IPS-18c (cell line): ENCODE data around the gene ERBB3.
"Not testable (repeated sequence)": the region's sequence is repeated elsewhere in the genome, so short reads cannot be mapped to it uniquely, and the experiment has no call there.

ENCODE experiments used
- H3K4me3 ChIP-seq: 2 replicates; pipeline ENCODE4 v1.7.0; 2013; ENCODE audit warnings: low read depth, mild to moderate bottlenecking, low read length, moderate library complexity; ENCODE audit not compliant: insufficient read depth
- H3K9me3 ChIP-seq: one replicate; pipeline ENCODE4 v1.6.1; 2013; ENCODE audit warnings: mild to moderate bottlenecking, low read length, moderate library complexity; ENCODE audit not compliant: control insufficient read depth, insufficient read depth

ERBB3 gene

DNA sequence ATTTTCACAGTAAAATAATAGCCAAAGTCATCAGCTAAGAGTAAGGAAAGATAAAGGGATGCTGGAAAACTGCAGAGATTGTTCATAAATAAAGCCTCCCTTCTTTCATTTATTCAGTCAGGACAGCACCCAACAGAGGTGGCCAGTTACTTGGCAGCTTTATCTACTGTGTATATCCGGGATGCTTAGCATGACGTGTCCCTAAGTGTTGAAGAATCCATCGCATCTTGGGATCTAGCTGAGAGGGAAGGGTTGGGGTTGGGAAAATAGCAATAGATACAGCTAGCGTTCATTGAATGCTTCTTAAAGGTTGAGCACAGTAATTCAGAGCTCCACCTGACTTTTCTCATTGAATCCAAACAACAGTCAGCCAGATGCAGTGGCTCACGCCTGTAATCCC is 5.6 kb upstream of the ERBB3 start:
- H3K9me3 ChIP-seq: no peaks in the 10 kb centered on the region
- no peak overlapping the region for H3K4me3 ChIP-seq

DNA sequence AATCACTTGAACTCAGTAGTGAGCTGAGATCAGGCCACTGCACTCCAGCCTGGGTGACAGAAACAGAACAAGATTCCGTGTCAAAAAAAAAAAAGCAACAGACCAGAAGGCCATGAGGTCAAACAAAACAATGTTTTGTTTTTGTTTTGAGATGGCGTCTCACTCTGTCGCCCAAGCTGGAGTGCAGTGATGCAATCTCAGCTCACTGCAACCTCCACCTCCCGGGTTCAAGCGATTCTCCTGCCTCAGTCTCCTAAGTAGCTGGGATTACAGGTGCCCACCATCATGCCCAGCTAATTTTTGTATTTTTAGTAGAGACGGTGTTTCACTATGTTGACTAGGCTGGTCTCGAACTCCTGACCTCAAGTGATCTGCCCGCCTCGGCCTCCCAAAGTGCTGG is 2.0 kb upstream of the ERBB3 start:
- not testable (repeated sequence) for H3K4me3 ChIP-seq, H3K9me3 ChIP-seq

DNA sequence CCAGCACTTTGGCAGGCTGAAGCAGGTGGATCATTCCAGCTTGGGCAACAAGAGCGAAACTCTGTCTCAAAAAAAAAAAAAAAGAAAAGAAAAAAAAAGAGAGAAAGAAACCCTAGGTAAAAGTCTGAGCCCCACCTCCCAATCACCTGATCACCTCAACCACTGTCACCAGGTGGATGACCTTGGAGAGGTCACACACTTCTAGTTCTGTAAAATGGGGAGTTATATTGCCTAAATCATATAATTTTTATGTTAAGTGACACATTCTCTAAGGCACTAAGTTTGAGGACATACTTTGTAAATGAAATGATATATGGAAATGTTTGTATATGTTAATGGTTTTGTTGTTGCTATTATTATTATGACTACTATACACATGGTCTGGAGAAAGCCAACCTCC is 1.5 kb upstream of the ERBB3 start:
- Histone ChIP-seq H3K4me3 (no peak overlapping the region; the same call in 1 of the 2 replicates), H3K9me3 (no peaks in the 10 kb centered on the region)

DNA sequence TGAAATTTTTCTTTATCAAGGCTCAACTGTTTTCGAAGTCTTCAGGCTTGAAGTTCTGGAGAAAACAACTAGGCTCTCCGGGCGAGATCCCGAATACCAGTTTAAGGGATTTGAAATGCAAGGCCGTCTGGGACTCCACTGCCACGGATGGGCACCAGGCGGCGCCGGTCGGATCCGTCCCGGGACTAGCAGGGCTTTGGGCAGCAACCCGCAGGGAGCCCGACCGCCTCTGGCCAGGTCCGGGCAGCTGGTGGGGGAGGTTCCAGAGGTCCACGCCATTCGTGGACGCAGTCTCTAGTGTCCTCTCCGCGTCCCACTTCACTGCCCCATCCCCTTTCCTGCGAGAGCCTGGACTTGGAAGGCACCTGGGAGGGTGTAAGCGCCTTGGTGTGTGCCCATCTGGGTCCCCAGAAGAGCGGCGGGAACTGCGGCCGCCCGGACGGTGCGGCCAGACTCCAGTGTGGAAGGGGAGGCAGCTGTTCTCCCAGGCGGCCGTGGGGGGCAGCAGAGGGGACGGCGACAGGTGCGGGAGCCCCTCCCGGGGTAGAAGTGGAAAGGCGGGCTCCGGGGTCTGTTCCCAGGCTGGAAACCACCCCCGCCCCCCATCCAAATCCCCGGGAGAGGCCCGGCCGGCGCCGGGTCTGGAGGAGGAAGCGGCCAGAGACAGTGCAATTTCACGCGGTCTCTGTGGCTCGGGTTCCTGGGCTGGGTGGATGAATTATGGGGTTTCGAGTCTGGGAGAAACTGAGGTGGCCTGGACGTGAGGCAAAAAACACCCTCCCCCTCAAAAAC is 838 bp upstream of the ERBB3 start:
- peak overlapping the region; percentile 94 for H3K4me3 ChIP-seq
- H3K9me3 ChIP-seq: no peaks in the 10 kb centered on the region

DNA sequence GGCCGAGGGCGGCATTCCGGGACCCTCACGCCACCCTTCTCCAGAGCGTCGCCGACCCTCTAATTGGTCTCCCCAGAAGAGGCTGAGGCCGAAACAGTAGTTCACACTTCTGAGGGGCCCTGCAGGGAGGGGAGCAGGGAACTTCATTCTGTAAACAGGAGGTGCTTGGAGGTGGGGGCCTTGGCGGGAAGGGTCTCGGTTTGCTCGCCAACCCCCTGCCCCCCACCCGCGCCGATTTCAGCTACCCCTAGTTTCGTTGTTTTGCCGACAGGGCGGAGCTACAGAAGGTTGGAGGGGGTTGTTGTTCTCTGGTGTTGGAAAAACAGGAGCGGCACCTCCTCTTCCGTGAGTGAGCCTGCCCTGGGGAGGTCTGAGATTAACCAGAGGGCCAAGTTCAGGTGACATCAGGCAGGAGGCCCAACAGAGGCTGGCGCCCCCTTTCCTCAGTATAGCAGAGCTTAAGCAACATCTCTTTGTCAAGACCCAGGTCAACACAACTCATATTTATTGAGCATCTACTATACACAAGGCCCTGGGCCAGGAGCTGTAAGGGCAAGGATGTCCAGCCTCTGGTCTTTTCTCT is 682 bp downstream of the ERBB3 start:
- H3K4me3 ChIP-seq: peak overlapping the region; percentile 94

DNA sequence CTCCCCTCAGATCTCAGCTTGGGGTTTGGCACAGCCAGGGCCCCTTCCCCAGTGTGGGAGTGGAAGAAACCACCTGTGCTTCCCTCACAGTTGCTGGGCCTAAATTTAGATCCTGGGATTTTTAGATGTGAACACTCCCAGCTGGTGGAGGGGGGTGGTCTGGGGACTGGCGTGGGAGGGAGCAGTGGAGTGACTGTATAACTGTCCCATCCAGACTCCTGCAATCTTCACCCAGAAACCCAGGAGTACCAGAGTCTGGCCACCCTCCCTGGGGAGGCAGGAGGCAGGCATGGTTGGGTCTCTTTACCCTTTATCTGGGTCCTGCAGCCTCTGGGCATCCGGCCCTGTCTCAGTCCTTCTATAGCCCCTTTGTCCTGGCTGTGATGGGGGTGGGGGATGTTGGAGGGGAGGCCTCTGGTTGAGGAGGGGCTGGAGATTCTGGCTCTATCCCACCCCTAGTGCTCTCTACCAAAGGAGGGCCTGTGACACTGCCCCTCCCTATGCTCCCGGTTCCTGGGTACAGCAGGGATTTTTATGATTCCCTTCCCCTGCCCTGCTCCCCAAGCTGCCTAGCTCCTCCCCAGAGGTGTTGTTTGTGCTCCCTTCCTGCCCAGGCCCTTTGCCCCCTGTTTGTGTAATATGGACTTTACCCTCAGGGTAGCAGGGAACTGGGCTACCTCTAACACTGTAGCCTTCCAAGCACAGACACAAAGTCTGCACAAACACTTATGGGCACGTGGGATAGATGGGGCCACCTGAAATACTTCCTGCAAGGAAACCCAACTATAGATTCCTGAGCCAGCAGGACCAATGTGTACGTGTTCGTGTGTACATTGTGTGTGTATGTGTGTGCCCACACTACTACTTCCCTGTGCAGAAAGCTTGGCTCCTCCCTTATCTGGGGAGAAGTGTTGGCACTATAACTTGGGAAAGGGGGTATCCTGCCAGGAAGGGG is 1.7 kb downstream of the ERBB3 start:
- Histone ChIP-seq H3K9me3 (no peaks in the 10 kb centered on the region), H3K4me3 (peak overlapping the region; percentile 94)

More for the DNA sequence above, 682 bp downstream of the ERBB3 start:
- no peaks in the 10 kb centered on the region for H3K9me3 ChIP-seq

DNA sequence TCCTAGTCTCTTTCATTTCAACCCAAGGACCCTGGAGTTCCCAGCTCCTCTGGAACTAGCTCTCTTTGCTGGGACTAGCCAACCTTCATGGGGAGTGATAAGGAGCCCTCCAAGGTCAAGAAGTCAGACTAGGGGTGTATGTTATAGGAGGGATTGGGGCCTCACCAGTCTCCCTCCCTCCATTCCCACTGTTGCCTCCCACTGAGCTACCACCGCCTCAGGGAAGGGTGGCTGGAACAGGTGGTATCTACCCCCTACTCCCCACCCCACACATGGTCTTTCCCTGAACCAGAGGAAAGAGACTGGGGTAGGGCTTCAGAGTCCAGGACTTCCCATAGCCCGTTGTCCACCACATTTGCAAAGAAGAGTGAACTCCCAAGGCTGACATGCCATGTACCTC is 2.4 kb downstream of the ERBB3 start:
- Histone ChIP-seq H3K4me3 (no peak overlapping the region), H3K9me3 (no peaks in the 10 kb centered on the region)

DNA sequence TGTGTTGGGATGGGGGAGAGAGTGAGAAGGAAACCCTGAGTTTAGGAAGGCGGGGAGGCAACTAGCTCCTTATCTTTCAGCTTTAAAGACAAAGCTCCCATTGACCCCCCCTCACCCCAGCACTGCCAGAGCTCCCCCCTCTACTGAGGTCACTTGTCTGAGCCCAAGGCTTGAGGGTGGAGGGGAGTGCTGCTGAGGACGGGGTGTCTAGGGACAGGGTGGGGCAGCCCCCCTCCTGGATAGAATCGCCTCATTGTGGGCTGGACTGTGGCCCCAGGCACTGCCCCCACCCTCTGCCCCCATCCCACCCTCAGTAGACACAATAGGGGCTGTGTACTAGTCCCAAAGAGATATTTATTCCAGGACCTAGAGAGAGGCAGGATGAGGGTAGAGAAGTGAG is 3.0 kb downstream of the ERBB3 start:
- H3K9me3 ChIP-seq: no peaks in the 10 kb centered on the region
- H3K4me3 ChIP-seq: no peak overlapping the region

DNA sequence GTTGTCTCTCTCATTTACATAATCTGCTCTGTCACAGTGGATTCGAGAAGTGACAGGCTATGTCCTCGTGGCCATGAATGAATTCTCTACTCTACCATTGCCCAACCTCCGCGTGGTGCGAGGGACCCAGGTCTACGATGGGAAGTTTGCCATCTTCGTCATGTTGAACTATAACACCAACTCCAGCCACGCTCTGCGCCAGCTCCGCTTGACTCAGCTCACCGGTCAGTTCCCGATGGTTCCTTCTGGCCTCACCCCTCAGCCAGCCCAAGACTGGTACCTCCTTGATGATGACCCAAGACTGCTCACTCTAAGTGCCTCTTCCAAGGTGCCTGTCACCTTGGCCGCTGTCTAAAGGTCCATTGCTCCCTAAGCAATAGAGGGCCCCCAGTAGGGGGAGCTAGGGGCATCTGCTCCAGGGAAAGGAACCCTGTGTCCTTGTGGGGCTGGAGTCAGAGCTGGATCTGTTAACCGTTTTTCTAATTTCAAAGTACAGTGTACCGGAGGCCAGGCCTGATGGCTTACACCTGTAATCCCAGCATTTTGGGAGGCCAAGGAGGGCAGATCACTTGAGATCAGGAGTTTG is 5.1 kb downstream of the ERBB3 start:
- H3K9me3 ChIP-seq: no peaks in the 10 kb centered on the region
- no peak overlapping the region for H3K4me3 ChIP-seq

DNA sequence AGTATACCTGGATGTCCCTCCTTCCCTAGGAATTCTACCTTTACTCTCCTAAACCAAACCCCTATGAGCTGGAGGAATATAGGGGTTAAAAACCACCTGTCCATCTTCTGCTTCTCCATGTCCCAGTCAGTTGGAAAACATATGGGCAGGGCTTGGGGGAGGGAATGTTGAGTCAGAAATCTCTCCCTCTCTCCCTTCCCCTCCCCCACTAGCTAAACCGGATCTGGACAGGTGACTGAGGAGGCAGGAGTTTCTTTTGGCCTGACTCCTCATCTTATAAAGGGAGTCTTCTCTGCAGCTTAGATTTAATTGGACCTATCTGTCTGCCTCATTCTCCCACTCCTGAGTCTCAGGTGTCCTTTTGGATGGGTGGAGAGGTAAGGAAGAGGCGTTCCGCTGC is 6.1 kb downstream of the ERBB3 start:
- no peak overlapping the region for H3K4me3 ChIP-seq
- no peaks in the 10 kb centered on the region for H3K9me3 ChIP-seq

DNA sequence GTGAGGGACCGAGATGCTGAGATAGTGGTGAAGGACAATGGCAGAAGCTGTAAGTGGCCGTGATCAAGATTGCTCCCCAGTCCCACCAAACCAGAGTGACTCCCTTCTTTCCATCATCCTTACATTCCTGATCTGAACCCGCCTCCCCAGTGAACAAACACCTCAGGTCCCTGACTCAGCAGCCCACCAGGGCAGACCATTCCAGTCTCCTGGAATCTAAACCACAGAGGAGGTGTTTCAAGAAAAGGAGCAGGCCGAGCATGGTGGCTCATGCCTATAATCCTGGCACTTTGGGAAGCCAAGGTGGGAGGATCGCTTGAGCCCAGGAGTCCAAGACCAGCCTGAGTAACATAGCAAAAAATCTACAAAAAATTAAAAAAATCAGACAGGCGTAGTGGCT is 6.6 kb downstream of the ERBB3 start:
- no peak overlapping the region for H3K4me3 ChIP-seq
- H3K9me3 ChIP-seq: no peaks in the 10 kb centered on the region

DNA sequence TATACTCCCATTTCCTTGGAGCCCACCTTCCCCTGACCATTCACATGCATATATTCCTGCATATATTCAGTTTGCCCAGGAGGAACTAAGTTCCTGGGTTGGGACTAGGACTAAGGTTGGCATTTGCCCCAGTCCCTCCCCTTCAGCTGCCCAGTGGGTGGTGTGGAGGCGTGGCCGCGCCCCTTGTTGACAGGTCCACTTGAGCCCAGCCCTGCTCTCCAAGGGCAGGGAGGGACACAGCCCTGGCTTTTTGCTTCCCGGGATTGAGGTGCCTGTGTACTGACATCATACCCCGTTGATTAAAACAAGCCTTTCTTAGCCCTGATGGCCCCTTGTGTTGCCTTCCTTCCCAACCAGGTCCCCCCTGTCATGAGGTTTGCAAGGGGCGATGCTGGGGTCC is 7.3 kb downstream of the ERBB3 start:
- Histone ChIP-seq H3K4me3 (no peak overlapping the region), H3K9me3 (no peaks in the 10 kb centered on the region)

DNA sequence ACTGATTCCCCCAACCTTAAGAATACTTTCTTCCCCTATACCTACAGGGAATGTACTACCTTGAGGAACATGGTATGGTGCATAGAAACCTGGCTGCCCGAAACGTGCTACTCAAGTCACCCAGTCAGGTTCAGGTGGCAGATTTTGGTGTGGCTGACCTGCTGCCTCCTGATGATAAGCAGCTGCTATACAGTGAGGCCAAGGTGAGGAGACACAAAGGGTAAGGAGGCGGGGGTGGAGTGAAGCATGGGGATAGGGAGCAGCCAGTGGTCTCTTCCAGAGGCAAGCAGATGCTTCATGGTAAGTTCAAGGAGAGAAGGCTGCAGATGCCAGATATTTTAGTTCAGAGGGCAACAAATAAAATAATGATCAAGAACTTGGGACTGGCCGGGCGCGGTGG is 17.8 kb downstream of the ERBB3 start:
- H3K9me3 ChIP-seq: no peaks in the 10 kb centered on the region

DNA sequence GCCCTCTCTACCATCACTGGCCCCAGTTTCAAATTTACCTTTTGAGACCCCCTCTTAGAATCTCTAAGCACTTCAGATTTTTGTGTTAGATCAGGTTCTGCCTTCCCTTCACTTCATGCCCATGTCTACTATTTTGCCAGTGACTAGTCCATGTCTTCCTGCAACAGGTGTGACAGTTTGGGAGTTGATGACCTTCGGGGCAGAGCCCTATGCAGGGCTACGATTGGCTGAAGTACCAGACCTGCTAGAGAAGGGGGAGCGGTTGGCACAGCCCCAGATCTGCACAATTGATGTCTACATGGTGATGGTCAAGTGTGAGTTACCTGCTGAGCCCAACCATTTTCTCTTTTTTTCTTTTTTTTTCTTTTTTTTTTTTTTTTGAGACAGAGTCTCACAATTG is 18.6 kb downstream of the ERBB3 start:
- Histone ChIP-seq H3K9me3 (no peaks in the 10 kb centered on the region), H3K4me3 (no peak overlapping the region)

More for the DNA sequence above, 17.8 kb downstream of the ERBB3 start:
- H3K4me3 ChIP-seq: no peak overlapping the region

DNA sequence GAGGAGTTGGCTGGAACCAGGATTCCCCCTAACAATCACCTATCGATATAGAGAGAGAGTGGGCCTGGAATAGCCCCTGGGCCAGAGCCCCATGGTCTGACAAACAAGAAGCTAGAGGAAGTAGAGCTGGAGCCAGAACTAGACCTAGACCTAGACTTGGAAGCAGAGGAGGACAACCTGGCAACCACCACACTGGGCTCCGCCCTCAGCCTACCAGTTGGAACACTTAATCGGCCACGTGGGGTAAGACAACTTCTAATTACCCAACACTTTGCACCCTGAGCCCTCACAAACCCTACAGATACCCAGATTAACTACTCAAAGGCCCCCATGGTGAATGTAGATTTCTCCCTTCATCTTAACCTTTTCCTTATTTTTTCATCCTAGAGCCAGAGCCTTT is 19.8 kb downstream of the ERBB3 start:
- Histone ChIP-seq H3K9me3 (no peaks in the 10 kb centered on the region), H3K4me3 (no peak overlapping the region)

DNA sequence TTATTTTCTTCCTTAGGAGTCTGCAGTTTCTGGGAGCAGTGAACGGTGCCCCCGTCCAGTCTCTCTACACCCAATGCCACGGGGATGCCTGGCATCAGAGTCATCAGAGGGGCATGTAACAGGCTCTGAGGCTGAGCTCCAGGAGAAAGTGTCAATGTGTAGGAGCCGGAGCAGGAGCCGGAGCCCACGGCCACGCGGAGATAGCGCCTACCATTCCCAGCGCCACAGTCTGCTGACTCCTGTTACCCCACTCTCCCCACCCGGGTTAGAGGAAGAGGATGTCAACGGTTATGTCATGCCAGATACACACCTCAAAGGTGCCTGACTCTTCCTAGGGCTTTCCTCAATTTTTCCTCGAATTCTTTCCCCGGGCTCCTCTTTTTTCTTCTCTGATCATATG is 21.1 kb downstream of the ERBB3 start:
- H3K9me3 ChIP-seq: no peaks in the 10 kb centered on the region
- no peak overlapping the region for H3K4me3 ChIP-seq

DNA sequence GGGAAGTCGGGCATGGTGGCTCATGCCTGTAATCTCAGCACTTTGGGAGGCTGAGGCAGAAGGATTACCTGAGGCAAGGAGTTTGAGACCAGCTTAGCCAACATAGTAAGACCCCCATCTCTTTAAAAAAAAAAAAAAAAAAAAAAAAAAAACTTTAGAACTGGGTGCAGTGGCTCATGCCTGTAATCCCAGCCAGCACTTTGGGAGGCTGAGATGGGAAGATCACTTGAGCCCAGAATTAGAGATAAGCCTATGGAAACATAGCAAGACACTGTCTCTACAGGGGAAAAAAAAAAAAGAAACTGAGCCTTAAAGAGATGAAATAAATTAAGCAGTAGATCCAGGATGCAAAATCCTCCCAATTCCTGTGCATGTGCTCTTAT is 22.7 kb downstream of the ERBB3 start:
- Histone ChIP-seq H3K9me3 (no peaks in the 10 kb centered on the region), H3K4me3 (no peak overlapping the region)
